Vagina (tissue), 2 donors: ENCODE measurements around the gene C21orf91.

Source experiments
- POLR2AphosphoS5 ChIP-seq, 2 donors: sonication (generic); formaldehyde crosslinking; IDR thresholded peaks; one replicate each; pipeline ENCODE4 v1.9.0; 2017; ENCODE audit warnings: antibody characterized with exemption in 2 of 2, mild to moderate bottlenecking in 2 of 2, low read depth in 1 of 2; ENCODE audit not compliant: insufficient read depth in 1 of 2
- TF ChIP-seq, protein P1 (sequence below), 3 experiments: fragments of 450-650 bp in 2 of 3; fragments of 200-600 bp in 1 of 3; sonication (generic) in 1 of 3; IDR thresholded peaks; one replicate each; pipeline ENCODE4 v1.5.1; 2017 to 2019; ENCODE audit warnings: antibody characterized with exemption in 3 of 3, mild to moderate bottlenecking in 2 of 3, moderate library complexity in 2 of 3

DNA sequence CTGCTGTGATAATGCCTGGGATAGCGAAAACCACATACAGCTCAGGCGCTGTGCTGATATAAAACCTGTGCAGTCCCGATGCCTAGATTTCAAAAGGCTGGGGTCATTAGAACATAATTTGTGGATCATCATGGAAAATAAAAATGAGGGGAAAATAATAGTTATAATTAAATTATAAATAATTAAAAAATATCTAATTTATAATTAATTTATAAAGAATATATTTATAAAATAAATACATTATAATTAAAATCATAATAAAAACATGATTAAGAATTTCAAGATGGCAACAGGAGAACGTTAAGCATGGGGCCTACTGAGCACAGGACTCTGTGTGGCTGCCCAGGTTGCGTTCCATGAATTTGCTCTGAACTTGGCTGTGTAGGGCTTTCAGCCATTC, 53.9 kb downstream of the C21orf91 start:
- TF ChIP-seq, protein P1, sequence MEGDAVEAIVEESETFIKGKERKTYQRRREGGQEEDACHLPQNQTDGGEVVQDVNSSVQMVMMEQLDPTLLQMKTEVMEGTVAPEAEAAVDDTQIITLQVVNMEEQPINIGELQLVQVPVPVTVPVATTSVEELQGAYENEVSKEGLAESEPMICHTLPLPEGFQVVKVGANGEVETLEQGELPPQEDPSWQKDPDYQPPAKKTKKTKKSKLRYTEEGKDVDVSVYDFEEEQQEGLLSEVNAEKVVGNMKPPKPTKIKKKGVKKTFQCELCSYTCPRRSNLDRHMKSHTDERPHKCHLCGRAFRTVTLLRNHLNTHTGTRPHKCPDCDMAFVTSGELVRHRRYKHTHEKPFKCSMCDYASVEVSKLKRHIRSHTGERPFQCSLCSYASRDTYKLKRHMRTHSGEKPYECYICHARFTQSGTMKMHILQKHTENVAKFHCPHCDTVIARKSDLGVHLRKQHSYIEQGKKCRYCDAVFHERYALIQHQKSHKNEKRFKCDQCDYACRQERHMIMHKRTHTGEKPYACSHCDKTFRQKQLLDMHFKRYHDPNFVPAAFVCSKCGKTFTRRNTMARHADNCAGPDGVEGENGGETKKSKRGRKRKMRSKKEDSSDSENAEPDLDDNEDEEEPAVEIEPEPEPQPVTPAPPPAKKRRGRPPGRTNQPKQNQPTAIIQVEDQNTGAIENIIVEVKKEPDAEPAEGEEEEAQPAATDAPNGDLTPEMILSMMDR (IDR thresholded peaks at IDR 0.05) = no peak
- TF ChIP-seq POLR2AphosphoS5 (IDR thresholded peaks at IDR 0.05; ENCODE audit: insufficient read depth in 1 of 2, low read depth in 1 of 2) = no peak
